ENCODE results near the gene ATP6V0C. TPM values are rescaled to one million over a fixed set of nuclear protein-coding genes. Genes with fewer than 3 reads are reported as not detected.

The ATP6V0C gene
- polyA plus RNA-seq, 1 experiment = 32.9 TPM

GRCh38 chr16:2527071-2527783 lies 13.5 kb downstream of the ATP6V0C start:
- Histone ChIP-seq H3K36me3 (ENCODE audit: control insufficient read depth, insufficient read depth, low read length) (peaks cover 41% of the 10 kb centered on the region), H3K4me3 (ENCODE audit: low read depth, low read length) (no peak overlapping the region), H3K27me3 (ENCODE audit: control insufficient read depth, insufficient read depth, low read length) (no peaks in the 10 kb centered on the region)
- ChIA-PET POLR2A (no interaction called here), CTCF (interaction anchor here (0.6 kb wide), 1 partner anchor 66 kb away, joined by 3 read pairs; no protein-coding TSS in a partner anchor)
- DNase-seq (ENCODE audit: low read depth) = no peak
- no peak for TF ChIP-seq CTCF (IDR thresholded peaks at IDR 0.05; ENCODE audit: insufficient read depth, low read depth, low read length)

GRCh38 chr16:2527784-2528100 lies 14.0 kb downstream of the ATP6V0C start:
- H3K36me3 ChIP-seq (ENCODE audit: control insufficient read depth, insufficient read depth, low read length) = peaks cover 41% of the 10 kb centered on the region
- H3K27me3 ChIP-seq (ENCODE audit: control insufficient read depth, insufficient read depth, low read length) = no peaks in the 10 kb centered on the region
- no peak overlapping the region for H3K4me3 ChIP-seq (ENCODE audit: low read depth, low read length)
- no peak for DNase-seq (ENCODE audit: low read depth)
- ChIA-PET CTCF (no interaction called here), POLR2A (no interaction called here)
- no peak for TF ChIP-seq CTCF (IDR thresholded peaks at IDR 0.05; ENCODE audit: insufficient read depth, low read depth, low read length)

- no peak overlapping the region for H3K4me3 ChIP-seq (ENCODE audit: low read depth, low read length)
- CTCF ChIA-PET = interaction anchor here (0.5 to 0.6 kb wide), 2 partner anchors 64 to 1138 kb away, joined by 3 to 4 read pairs; no protein-coding TSS in a partner anchor
- H3K27me3 ChIP-seq (ENCODE audit: control insufficient read depth, insufficient read depth, low read length) = no peaks in the 10 kb centered on the region
- peaks cover 40% of the 10 kb centered on the region for H3K36me3 ChIP-seq (ENCODE audit: control insufficient read depth, insufficient read depth, low read length)
- no peak for DNase-seq (ENCODE audit: low read depth)
- no peak for TF ChIP-seq CTCF (IDR thresholded peaks at IDR 0.05; ENCODE audit: insufficient read depth, low read depth, low read length)
- POLR2A ChIA-PET = no interaction called here
Observed at GRCh38 chr16:2528161-2529060, 14.7 kb downstream of the ATP6V0C start.

GRCh38 chr16:2529061-2529931 lies 15.5 kb downstream of the ATP6V0C start:
- DNase-seq (ENCODE audit: low read depth) = no peak
- Histone ChIP-seq H3K36me3 (ENCODE audit: control insufficient read depth, insufficient read depth, low read length) (peaks cover 35% of the 10 kb centered on the region), H3K4me3 (ENCODE audit: low read depth, low read length) (no peak overlapping the region), H3K27me3 (ENCODE audit: control insufficient read depth, insufficient read depth, low read length) (no peaks in the 10 kb centered on the region)
- CTCF ChIA-PET = interaction anchor here (0.5 to 1.0 kb wide), 3 partner anchors 7 to 1139 kb away, joined by 3 to 4 read pairs (median 3); no protein-coding TSS in a partner anchor
- POLR2A ChIA-PET = no interaction called here
- TF ChIP-seq CTCF (IDR thresholded peaks at IDR 0.05; ENCODE audit: insufficient read depth, low read depth, low read length) = no peak

Measured in BJ (cell line).